GM15510 (cell line): ENCODE results near the gene PEX11G.

Experiments used
- POLR2A ChIP-seq: IDR thresholded peaks from 3 replicates; pipeline ENCODE4 v1.6.1; 2011; ENCODE audit warnings: borderline replicate concordance; ENCODE audit not compliant: insufficient read length; ENCODE audit errors: extremely low read depth

PEX11G gene

DNA sequence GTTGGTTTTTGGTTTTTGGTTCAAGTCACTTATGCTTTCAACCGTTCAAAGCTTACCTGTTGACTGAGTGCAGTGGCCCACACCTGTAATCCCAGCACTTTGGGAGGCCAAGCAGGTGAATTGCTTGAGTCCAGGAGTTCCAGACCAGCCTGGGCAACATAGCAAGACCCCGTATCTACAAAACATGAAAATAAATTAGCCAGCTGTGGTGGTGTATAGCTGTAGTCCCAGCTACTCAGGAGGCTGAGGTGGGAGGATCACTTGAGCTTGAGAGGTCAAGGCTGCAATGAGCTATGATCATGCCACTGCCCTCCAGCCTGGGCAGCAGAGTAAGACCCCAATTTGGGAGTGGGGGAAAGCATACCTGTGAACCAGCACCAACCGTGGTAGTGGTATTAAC lies 43.7 kb downstream of the PEX11G start:
- TF ChIP-seq POLR2A: no peak

DNA sequence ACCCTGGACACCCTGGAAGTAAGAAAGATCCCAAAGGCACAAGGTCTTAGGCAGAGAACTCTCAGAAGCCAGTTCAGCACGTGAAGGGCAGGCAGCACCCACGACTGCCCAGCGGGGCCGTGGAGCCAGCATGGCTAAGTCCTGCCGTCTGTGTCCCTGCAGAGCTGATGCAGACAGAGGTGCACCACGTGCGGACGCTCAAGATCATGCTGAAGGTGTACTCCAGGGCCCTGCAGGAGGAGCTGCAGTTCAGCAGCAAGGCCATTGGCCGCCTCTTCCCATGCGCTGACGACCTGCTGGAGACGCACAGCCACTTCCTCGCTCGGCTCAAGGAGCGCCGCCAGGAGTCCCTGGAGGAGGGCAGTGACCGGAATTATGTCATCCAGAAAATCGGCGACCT lies 44.8 kb downstream of the PEX11G start:
- no peak for TF ChIP-seq POLR2A

GRCh38 chr19:7442423-7442822 lies 46.4 kb downstream of the PEX11G start:
- no peak for TF ChIP-seq POLR2A

- no peak for TF ChIP-seq POLR2A
Observed at GRCh38 chr19:7441468-7442146, 47.2 kb downstream of the PEX11G start.

- TF ChIP-seq POLR2A: no peak
Observed at GRCh38 chr19:7440188-7440975, 48.5 kb downstream of the PEX11G start.

- TF ChIP-seq POLR2A: no peak
Observed at GRCh38 chr19:7435586-7435985, 53.2 kb downstream of the PEX11G start.

DNA sequence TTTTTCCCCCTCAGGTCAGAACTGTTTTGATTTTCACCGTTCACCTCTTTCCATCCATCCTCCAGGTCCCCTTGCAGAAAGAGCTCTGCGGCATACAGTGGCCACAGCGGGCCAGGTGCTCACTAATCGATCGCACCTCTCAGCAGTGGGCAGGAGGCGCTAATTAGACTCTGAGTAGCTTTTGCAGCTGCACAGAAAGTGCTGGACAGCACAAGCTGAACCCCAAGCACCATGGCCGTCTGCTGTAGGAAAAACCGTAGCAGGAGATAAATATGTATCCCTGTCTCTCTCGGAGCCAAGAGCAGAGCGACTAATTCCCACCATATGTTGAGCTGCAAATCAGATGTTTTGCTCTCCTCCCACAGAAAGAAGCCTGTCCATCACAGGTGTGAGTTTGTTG lies 54.4 kb downstream of the PEX11G start:
- no peak for TF ChIP-seq POLR2A

DNA sequence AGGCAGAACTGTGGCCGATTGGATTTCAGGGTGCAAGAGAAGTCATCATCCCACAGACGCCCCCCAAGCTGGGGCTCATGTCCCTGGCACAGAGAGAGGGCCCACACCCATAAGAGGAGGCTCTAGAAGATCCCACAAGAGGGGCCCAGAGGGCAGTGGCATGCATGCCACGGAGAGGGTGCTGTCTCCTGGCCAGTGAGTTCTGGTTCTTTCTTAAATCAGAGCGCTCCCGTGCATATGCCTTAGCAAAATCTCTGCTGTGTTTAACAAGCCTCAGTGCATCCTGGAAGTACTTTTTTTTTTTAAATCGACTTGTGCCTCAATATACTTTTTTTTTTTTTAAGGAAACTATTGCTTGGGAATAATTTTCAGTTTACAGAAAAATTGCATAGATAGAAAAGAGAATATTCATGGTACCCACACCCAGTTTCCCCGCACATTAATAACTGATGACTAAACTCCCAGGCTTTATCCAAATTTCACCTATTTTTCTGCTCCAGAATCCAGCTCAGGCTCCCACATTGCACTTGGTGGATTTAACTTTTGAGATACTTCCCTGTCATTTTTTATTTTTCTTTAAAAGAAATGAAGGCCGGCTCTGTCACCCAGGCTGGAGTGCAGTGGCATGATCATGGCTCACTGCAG lies 59.1 kb downstream of the PEX11G start:
- TF ChIP-seq POLR2A: no peak

DNA sequence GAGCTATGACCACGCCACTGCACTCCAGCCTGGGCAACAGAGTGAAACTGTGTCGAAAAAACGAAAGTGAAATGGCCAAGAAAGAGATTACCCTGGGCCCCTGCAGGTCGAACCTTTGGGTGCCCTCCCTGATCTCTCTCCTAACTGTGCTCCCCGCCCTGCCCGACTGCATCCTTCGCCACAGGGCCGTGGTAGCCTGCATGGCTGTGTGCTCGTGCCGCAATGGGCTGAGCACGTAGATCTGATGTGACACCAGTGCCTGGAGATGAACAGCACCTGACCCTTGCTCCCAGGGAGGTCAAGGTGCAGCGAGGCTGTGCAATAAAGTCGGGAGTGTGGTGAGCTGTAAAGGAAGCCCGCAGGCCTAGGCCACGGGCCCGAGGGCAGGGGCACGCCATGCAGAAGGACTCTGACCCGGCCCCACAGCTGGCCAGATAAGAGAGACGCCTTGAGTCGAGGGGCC lies 60.2 kb downstream of the PEX11G start:
- no peak for TF ChIP-seq POLR2A

DNA sequence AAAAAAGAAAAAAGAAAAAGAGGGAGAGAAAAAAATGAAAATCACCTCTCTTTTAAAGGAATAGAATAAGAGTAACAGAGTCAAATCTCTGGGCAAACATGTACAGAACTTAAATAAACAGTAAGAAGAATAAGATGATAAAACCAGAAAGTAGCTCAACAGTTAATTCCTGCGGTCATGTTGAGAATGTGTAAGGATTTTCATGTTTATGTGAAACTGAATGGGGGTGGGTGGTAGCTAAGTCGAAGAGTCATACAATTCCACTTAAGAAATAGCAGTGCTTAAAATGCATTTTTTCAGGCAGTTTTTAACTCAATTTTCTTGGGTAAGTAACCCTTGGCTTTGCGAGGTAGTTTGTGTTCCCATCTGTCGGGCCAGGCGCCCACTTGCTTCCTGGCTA lies 60.9 kb downstream of the PEX11G start:
- no peak for TF ChIP-seq POLR2A

- TF ChIP-seq POLR2A: no peak
Observed at GRCh38 chr19:7426986-7427385, 61.8 kb downstream of the PEX11G start.
